ENCODE measurements around the gene LRP10. TPM values are rescaled to one million over a fixed set of nuclear protein-coding genes. Genes with fewer than 3 reads are reported as not detected.
"Not testable (repeated sequence)": the region's sequence is repeated elsewhere in the genome, so short reads cannot be mapped to it uniquely, and the experiment has no call there.

LRP10 gene
- total RNA-seq, 1 donor from 2014 or later = 113 TPM

GRCh38 chr14:22886500-22887259 is 15.1 kb downstream of the LRP10 start:
- DNase-seq (ENCODE audit: low spot score) = no peak

GRCh38 chr14:22887260-22887989 is 15.9 kb downstream of the LRP10 start:
- DNase-seq (ENCODE audit: low spot score) = no peak

- no peak for DNase-seq (ENCODE audit: low spot score)
Observed at GRCh38 chr14:22887990-22888378, 16.4 kb downstream of the LRP10 start.

GRCh38 chr14:22888662-22889061 is 17.1 kb downstream of the LRP10 start:
- DNase-seq (ENCODE audit: low spot score) = no peak

GRCh38 chr14:22890416-22890815 is 18.9 kb downstream of the LRP10 start:
- DNase-seq (ENCODE audit: low spot score) = no peak

GRCh38 chr14:22892488-22892887 is 20.9 kb downstream of the LRP10 start:
- DNase-seq (ENCODE audit: low spot score) = no peak

GRCh38 chr14:22893706-22894105 is 22.2 kb downstream of the LRP10 start:
- DNase-seq (ENCODE audit: low spot score) = no peak

- DNase-seq (ENCODE audit: low spot score) = no peak
Observed at GRCh38 chr14:22895402-22895801, 23.9 kb downstream of the LRP10 start.

- DNase-seq (ENCODE audit: low spot score) = no peak
Observed at GRCh38 chr14:22896356-22896755, 24.8 kb downstream of the LRP10 start.

- no peak for DNase-seq (ENCODE audit: low spot score)
Observed at GRCh38 chr14:22896760-22897159, 25.2 kb downstream of the LRP10 start.

- DNase-seq (ENCODE audit: low spot score) = no peak
Observed at GRCh38 chr14:22897357-22897756, 25.8 kb downstream of the LRP10 start.

- DNase-seq (ENCODE audit: low spot score) = no peak
Observed at GRCh38 chr14:22898302-22899090, 27.0 kb downstream of the LRP10 start.

- no peak for DNase-seq (ENCODE audit: low spot score)
Observed at GRCh38 chr14:22900081-22900799, 28.7 kb downstream of the LRP10 start.

GRCh38 chr14:22901799-22902198 is 30.3 kb downstream of the LRP10 start:
- DNase-seq (ENCODE audit: low spot score) = no peak

- DNase-seq (ENCODE audit: low spot score) = no peak
Observed at GRCh38 chr14:22903742-22904087, 32.2 kb downstream of the LRP10 start.

- no peak for DNase-seq (ENCODE audit: low spot score)
Observed at GRCh38 chr14:22905627-22906026, 34.1 kb downstream of the LRP10 start.

- no peak for DNase-seq (ENCODE audit: low spot score)
Observed at GRCh38 chr14:22906073-22906472, 34.5 kb downstream of the LRP10 start.

- no peak for DNase-seq (ENCODE audit: low spot score)
Observed at GRCh38 chr14:22907429-22907828, 35.9 kb downstream of the LRP10 start.

- DNase-seq (ENCODE audit: low spot score) = no peak
Observed at GRCh38 chr14:22908601-22909000, 37.1 kb downstream of the LRP10 start.

- DNase-seq (ENCODE audit: low spot score) = no peak
Observed at GRCh38 chr14:22910916-22911315, 39.4 kb downstream of the LRP10 start.

- not testable (repeated sequence) for DNase-seq (ENCODE audit: low spot score)
Observed at GRCh38 chr14:22914836-22915235, 43.3 kb downstream of the LRP10 start.

All from mesenteric fat pad (tissue), 1 donor.